Measurements from ENCODE around the gene PNPLA3.

Gene PNPLA3

GRCh38 chr22:43923631-43924464, at the start of gene PNPLA3:
Gene PNPLA3, plus strand, starts transcription at chr22:43923805. Its CDS starts 107 bp downstream, at chr22:43923912.
- peak; percentile 85 to 97 (median 93) for DNase-seq
- intact Hi-C loops (cut with DNase I) = no loop called here

GRCh38 chr22:43876866-43877509, 46.6 kb upstream of the PNPLA3 start:
- intact Hi-C loops (cut with DNase I) = no loop called here
- peak in 2 of 42 donors; percentile 4 to 6 for DNase-seq

GRCh38 chr22:43878079-43878795, 45.4 kb upstream of the PNPLA3 start:
- intact Hi-C loops (cut with DNase I) = no loop called here

GRCh38 chr22:43878831-43879550, 44.6 kb upstream of the PNPLA3 start:
- intact Hi-C loops (cut with DNase I) = no loop called here
- DNase-seq = peak in 3 of 42 donors; percentile 1 to 25 (median 6)

More at GRCh38 chr22:43878079-43878795, 45.4 kb upstream of the PNPLA3 start:
- peak in 2 of 42 donors; percentile 1 to 8 for DNase-seq

- intact Hi-C loops (cut with DNase I) = no loop called here
- DNase-seq = peak in 4 of 42 donors; percentile 0 to 14 (median 9)
Measured at GRCh38 chr22:43879901-43880540, 43.6 kb upstream of the PNPLA3 start.

- DNase-seq = peak in 5 of 42 donors; percentile 1 to 14 (median 13)
- intact Hi-C loops (cut with DNase I) = no loop called here
Measured at GRCh38 chr22:43880541-43880991, 43.0 kb upstream of the PNPLA3 start.

GRCh38 chr22:43881091-43882061, 42.2 kb upstream of the PNPLA3 start:
- intact Hi-C loops (cut with DNase I) = no loop called here
- peak in 5 of 42 donors; percentile 3 to 19 (median 14) for DNase-seq

GRCh38 chr22:43882122-43882767, 41.4 kb upstream of the PNPLA3 start:
- intact Hi-C loops (cut with DNase I) = no loop called here
- DNase-seq = peak in 3 of 42 donors; percentile 3 to 11 (median 6)

GRCh38 chr22:43883012-43883661, 40.5 kb upstream of the PNPLA3 start:
- DNase-seq = peak in 33 of 42 donors; percentile 22 to 79 (median 54)
- intact Hi-C loops (cut with DNase I) = no loop called here

GRCh38 chr22:43883719-43884415, 39.7 kb upstream of the PNPLA3 start:
- peak in 3 of 42 donors; percentile 5 to 25 (median 14) for DNase-seq
- intact Hi-C loops (cut with DNase I) = no loop called here

GRCh38 chr22:43884600-43885318, 38.8 kb upstream of the PNPLA3 start:
- intact Hi-C loops (cut with DNase I) = no loop called here
- DNase-seq = peak in 41 of 42 donors; percentile 32 to 84 (median 68)

- intact Hi-C loops (cut with DNase I) = no loop called here
- DNase-seq = peak in 1 of 42 donors; percentile 16
Measured at GRCh38 chr22:43885319-43885671, 38.3 kb upstream of the PNPLA3 start.

- DNase-seq = no peak
- intact Hi-C loops (cut with DNase I) = no loop called here
Measured at GRCh38 chr22:43885786-43886185, 37.8 kb upstream of the PNPLA3 start.

- peak in 3 of 42 donors; percentile 4 to 18 (median 5) for DNase-seq
- intact Hi-C loops (cut with DNase I) = no loop called here
Measured at GRCh38 chr22:43886231-43886630, 37.4 kb upstream of the PNPLA3 start.

- intact Hi-C loops (cut with DNase I) = no loop called here
- peak in 5 of 42 donors; percentile 2 to 25 (median 11) for DNase-seq
Measured at GRCh38 chr22:43887391-43887790, 36.2 kb upstream of the PNPLA3 start.
